ENCODE results near the gene MED16. TPM values are rescaled to one million over a fixed set of nuclear protein-coding genes. Genes with fewer than 3 reads are reported as not detected.

MED16 gene
- total and polyA plus RNA-seq, 2 donors (not counting 1 experiment from before 2014, with no cell fraction given), result 19.3 to 35.0 TPM

- H3K79me2 ChIP-seq (ENCODE audit: control insufficient read depth, insufficient read depth, low read length), result peaks cover 14% of the 10 kb centered on the region
- H3K4me2 ChIP-seq (ENCODE audit: extremely low read depth, insufficient read depth, low read length), result no peak overlapping the region
- no peak overlapping the region for H3K9ac ChIP-seq (ENCODE audit: insufficient read depth, low read length)
- no peak for TF ChIP-seq EZH2 (IDR thresholded peaks at IDR 0.05; ENCODE audit: low read length, missing control alignments)
- TF ChIP-seq CTCF (conservative IDR thresholded peaks at IDR 0.05 in 1 of 2, IDR thresholded peaks at IDR 0.05 in 1 of 2; ENCODE audit: low read depth in 1 of 2, low read length in 2 of 2), result no peak
- no peak overlapping the region for H3K27ac ChIP-seq (ENCODE audit: insufficient read depth, low read length)
- no peak overlapping the region for H3K4me3 ChIP-seq (replicated peaks in 1 of 4; ENCODE audit: control extremely low read depth in 1 of 4, insufficient read depth in 1 of 4, low read depth in 3 of 4, low read length in 4 of 4)
- no peaks in the 10 kb centered on the region for H4K20me1 ChIP-seq (ENCODE audit: control insufficient read depth, extremely low read depth, insufficient read depth, low read length)
- no peaks in the 10 kb centered on the region for H3K9me3 ChIP-seq (ENCODE audit: control insufficient read depth, insufficient read depth, low read depth, low read length)
- DNase-seq (ENCODE audit: low read depth in 2 of 2), result no peak
- no peaks in the 10 kb centered on the region for H3K27me3 ChIP-seq (ENCODE audit: control insufficient read depth, insufficient read depth, low read length)
- H2AFZ ChIP-seq (ENCODE audit: low read length), result no peak overlapping the region
- no peaks in the 10 kb centered on the region for H3K4me1 ChIP-seq (ENCODE audit: control insufficient read depth, extremely low read depth, insufficient read depth, low read length)
- H3K36me3 ChIP-seq (ENCODE audit: control insufficient read depth, insufficient read depth, low read length), result peaks cover 24% of the 10 kb centered on the region
Measured at GRCh38 chr19:890831-891230, 2.2 kb downstream of the MED16 start.

- no peak for DNase-seq (ENCODE audit: low read depth in 2 of 2)
- no peak overlapping the region for H3K27ac ChIP-seq (ENCODE audit: insufficient read depth, low read length)
- H2AFZ ChIP-seq (ENCODE audit: low read length), result no peak overlapping the region
- H4K20me1 ChIP-seq (ENCODE audit: control insufficient read depth, extremely low read depth, insufficient read depth, low read length), result no peaks in the 10 kb centered on the region
- no peaks in the 10 kb centered on the region for H3K4me1 ChIP-seq (ENCODE audit: control insufficient read depth, extremely low read depth, insufficient read depth, low read length)
- no peaks in the 10 kb centered on the region for H3K27me3 ChIP-seq (ENCODE audit: control insufficient read depth, insufficient read depth, low read length)
- peaks cover 14% of the 10 kb centered on the region for H3K79me2 ChIP-seq (ENCODE audit: control insufficient read depth, insufficient read depth, low read length)
- H3K4me3 ChIP-seq (replicated peaks in 1 of 4; ENCODE audit: control extremely low read depth in 1 of 4, insufficient read depth in 1 of 4, low read depth in 3 of 4, low read length in 4 of 4), result no peak overlapping the region
- H3K9ac ChIP-seq (ENCODE audit: insufficient read depth, low read length), result no peak overlapping the region
- no peak for TF ChIP-seq CTCF (conservative IDR thresholded peaks at IDR 0.05 in 1 of 2, IDR thresholded peaks at IDR 0.05 in 1 of 2; ENCODE audit: low read depth in 1 of 2, low read length in 2 of 2)
- no peak for TF ChIP-seq EZH2 (IDR thresholded peaks at IDR 0.05; ENCODE audit: low read length, missing control alignments)
- no peaks in the 10 kb centered on the region for H3K9me3 ChIP-seq (ENCODE audit: control insufficient read depth, insufficient read depth, low read depth, low read length)
- no peak overlapping the region for H3K4me2 ChIP-seq (ENCODE audit: extremely low read depth, insufficient read depth, low read length)
- peaks cover 29% of the 10 kb centered on the region for H3K36me3 ChIP-seq (ENCODE audit: control insufficient read depth, insufficient read depth, low read length)
Measured at GRCh38 chr19:889662-890295, 3.2 kb downstream of the MED16 start.

DNA sequence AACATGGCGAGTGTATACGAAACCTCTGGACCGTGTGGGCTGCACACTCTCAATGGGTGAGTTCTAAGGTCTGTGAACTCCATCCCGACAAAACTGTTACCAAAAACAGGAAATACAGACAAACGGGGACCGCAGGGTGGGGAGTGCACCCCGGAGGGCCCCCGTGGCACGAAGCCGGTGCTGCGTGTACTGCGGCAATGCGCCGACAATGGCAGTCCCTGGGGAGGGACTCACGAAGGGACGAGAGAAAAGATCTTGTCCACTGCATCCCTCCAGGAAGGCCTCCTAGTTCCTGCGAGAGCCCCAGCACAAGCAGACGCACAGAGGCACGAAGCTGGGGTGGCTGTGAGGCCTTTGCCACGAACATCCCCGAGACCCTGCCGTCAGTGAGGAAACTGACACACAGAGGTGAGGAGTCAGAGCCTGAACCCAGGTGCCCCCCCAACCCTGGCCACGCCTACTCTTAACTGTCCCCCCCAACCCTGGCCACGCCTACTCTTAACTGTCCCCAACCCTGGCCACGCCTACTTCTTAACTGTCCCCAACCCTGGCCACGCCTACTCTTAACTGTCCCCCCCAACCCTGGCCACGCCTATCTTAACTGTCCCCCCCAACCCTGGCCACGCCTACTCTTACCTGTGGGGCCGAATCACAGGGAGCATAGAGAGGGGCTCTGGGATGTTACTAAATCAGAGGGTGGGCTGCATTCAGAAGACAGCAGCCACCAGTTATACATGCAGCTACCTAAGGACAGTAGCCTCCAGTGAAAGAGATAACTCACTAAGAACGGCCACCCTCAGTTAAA is 4.2 kb downstream of the MED16 start:
- H3K36me3 ChIP-seq (ENCODE audit: control insufficient read depth, insufficient read depth, low read length), result peaks cover 31% of the 10 kb centered on the region
- peaks cover 14% of the 10 kb centered on the region for H3K79me2 ChIP-seq (ENCODE audit: control insufficient read depth, insufficient read depth, low read length)
- no peak overlapping the region for H3K4me2 ChIP-seq (ENCODE audit: extremely low read depth, insufficient read depth, low read length)
- no peaks in the 10 kb centered on the region for H3K27me3 ChIP-seq (ENCODE audit: control insufficient read depth, insufficient read depth, low read length)
- DNase-seq (ENCODE audit: low read depth in 2 of 2), result no peak
- H2AFZ ChIP-seq (ENCODE audit: low read length), result no peak overlapping the region
- H3K9me3 ChIP-seq (ENCODE audit: control insufficient read depth, insufficient read depth, low read depth, low read length), result no peaks in the 10 kb centered on the region
- no peaks in the 10 kb centered on the region for H3K4me1 ChIP-seq (ENCODE audit: control insufficient read depth, extremely low read depth, insufficient read depth, low read length)
- H3K9ac ChIP-seq (ENCODE audit: insufficient read depth, low read length), result no peak overlapping the region
- TF ChIP-seq EZH2 (IDR thresholded peaks at IDR 0.05; ENCODE audit: low read length, missing control alignments), result no peak
- no peak for TF ChIP-seq CTCF (conservative IDR thresholded peaks at IDR 0.05 in 1 of 2, IDR thresholded peaks at IDR 0.05 in 1 of 2; ENCODE audit: low read depth in 1 of 2, low read length in 2 of 2)
- H3K4me3 ChIP-seq (replicated peaks in 1 of 4; ENCODE audit: control extremely low read depth in 1 of 4, insufficient read depth in 1 of 4, low read depth in 3 of 4, low read length in 4 of 4), result no peak overlapping the region
- no peaks in the 10 kb centered on the region for H4K20me1 ChIP-seq (ENCODE audit: control insufficient read depth, extremely low read depth, insufficient read depth, low read length)
- no peak overlapping the region for H3K27ac ChIP-seq (ENCODE audit: insufficient read depth, low read length)
